Inferior parietal cortex (tissue), 1 donor: ENCODE results near the gene GPX5.
"Not testable (repeated sequence)": the region's sequence is repeated elsewhere in the genome, so short reads cannot be mapped to it uniquely, and the experiment has no call there.

Experiments used
- DNase-seq: peaks from one replicate; pipeline ENCODE4 v3.0.0-alpha.2; 2016; ENCODE audit errors: extremely low spot score

Gene GPX5

GRCh38 chr6:28525496-28526039 is at the start of gene GPX5:
GPX5 (plus strand) TSS chr6:28525881; CDS start chr6:28526014, 133 bp downstream.
- DNase-seq: no peak

- no peak for DNase-seq
Measured at GRCh38 chr6:28478518-28478917, 47.2 kb upstream of the GPX5 start.

- DNase-seq: no peak
Measured at GRCh38 chr6:28480253-28480932, 45.3 kb upstream of the GPX5 start.

GRCh38 chr6:28485482-28485881 is 40.2 kb upstream of the GPX5 start:
- no peak for DNase-seq

- no peak for DNase-seq
Measured at GRCh38 chr6:28486533-28486932, 39.1 kb upstream of the GPX5 start.

- DNase-seq: no peak
Measured at GRCh38 chr6:28486988-28487742, 38.5 kb upstream of the GPX5 start.

- DNase-seq: peak; percentile 76
Measured at GRCh38 chr6:28488916-28489365, 36.7 kb upstream of the GPX5 start.

- peak; percentile 40 for DNase-seq
Measured at GRCh38 chr6:28489366-28490204, 36.1 kb upstream of the GPX5 start.

- DNase-seq: no peak
Measured at GRCh38 chr6:28490205-28490890, 35.3 kb upstream of the GPX5 start.

GRCh38 chr6:28491984-28492317 is 33.7 kb upstream of the GPX5 start:
- no peak for DNase-seq

- no peak for DNase-seq
Measured at GRCh38 chr6:28496099-28496779, 29.4 kb upstream of the GPX5 start.

- no peak for DNase-seq
Measured at GRCh38 chr6:28497306-28497705, 28.4 kb upstream of the GPX5 start.

- no peak for DNase-seq
Measured at GRCh38 chr6:28497893-28498292, 27.8 kb upstream of the GPX5 start.

- no peak for DNase-seq
Measured at GRCh38 chr6:28501259-28501658, 24.4 kb upstream of the GPX5 start.

GRCh38 chr6:28502136-28502535 is 23.5 kb upstream of the GPX5 start:
- DNase-seq: not testable (repeated sequence)

- not testable (repeated sequence) for DNase-seq
Measured at GRCh38 chr6:28502709-28503305, 22.9 kb upstream of the GPX5 start.

GRCh38 chr6:28505733-28506132 is 19.9 kb upstream of the GPX5 start:
- no peak for DNase-seq

- DNase-seq: no peak
Measured at GRCh38 chr6:28506807-28507475, 18.7 kb upstream of the GPX5 start.

- DNase-seq: no peak
Measured at GRCh38 chr6:28511628-28512300, 13.9 kb upstream of the GPX5 start.
